OCI-LY1 (cell line): ENCODE data around the gene B9D1.

Source experiments
- CTCF ChIP-seq: fragments of 200-600 bp; sonication (generic), shearing (Covaris generic); IDR thresholded peaks from 2 replicates; pipeline ENCODE4 v1.5.1; 2017; ENCODE audit warnings: mild to moderate bottlenecking, antibody characterized with exemption, low read length, moderate library complexity, mixed read lengths
- EZH2 ChIP-seq: fragments of 200-600 bp; sonication (generic), shearing (Covaris generic); IDR thresholded peaks from 2 replicates; pipeline ENCODE4 v1.8.0; 2017; ENCODE audit warnings: borderline replicate concordance, mixed run types, mild to moderate bottlenecking, antibody characterized with exemption, low read length, moderate library complexity, mixed read lengths

- no peak for TF ChIP-seq CTCF
- TF ChIP-seq EZH2: no peak
These were observed 35.3 kb downstream of the B9D1 start for GRCh38 chr17:19327031-19327783.
